ENCODE data around the gene PPP1R36. TPM values are rescaled to one million over a fixed set of nuclear protein-coding genes. Genes with fewer than 3 reads are reported as not detected.
"Not testable (repeated sequence)": the region's sequence is repeated elsewhere in the genome, so short reads cannot be mapped to it uniquely, and the experiment has no call there.

The PPP1R36 gene
- total RNA-seq, 3 donors from 2014 or later, result 1.8 to 10.4 (median 7.6) TPM

- no peaks in the 10 kb centered on the region for H3K4me1 ChIP-seq (ENCODE audit: low read depth)
- no peak for DNase-seq
- no peaks in the 10 kb centered on the region for H3K36me3 ChIP-seq (ENCODE audit: low read depth)
- intact Hi-C loops (cut with DNase I, micrococcal nuclease), result no loop called here
- H3K4me3 ChIP-seq, result no peak overlapping the region
- ATAC-seq, result no peak
- H3K9me3 ChIP-seq, result no peaks in the 10 kb centered on the region
- no peak for TF ChIP-seq CTCF (IDR thresholded peaks at IDR 0.05)
Measured at GRCh38 chr14:64566651-64567122, 16.9 kb downstream of the PPP1R36 start.

DNA sequence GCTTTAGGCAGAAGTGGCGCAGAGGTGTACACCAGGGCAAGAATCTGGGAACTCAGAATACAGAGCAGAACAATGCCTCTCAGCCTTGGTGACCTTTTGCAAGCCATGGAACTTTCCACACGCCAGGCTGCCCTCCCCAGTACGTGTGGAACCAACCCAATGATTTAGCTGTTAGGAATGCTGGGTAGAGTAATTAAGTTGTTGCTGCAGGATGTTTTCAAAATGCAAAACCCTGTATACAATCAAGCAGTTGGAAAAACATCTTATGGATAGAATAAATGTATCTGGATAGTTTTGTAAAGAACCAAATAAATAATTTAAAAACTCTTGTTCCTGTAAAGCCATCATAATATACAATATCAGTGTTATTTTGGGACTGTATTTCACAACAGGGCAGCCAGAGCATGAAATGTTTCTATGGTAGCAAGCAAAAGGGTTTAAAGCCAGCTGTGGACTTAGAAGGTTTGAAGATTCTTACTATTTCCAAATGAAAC lies 19.4 kb downstream of the PPP1R36 start:
- Histone ChIP-seq H3K4me3 (no peak overlapping the region), H3K36me3 (ENCODE audit: low read depth) (no peaks in the 10 kb centered on the region), H3K4me1 (ENCODE audit: low read depth) (no peaks in the 10 kb centered on the region), H3K9me3 (no peaks in the 10 kb centered on the region)
- DNase-seq (no peak), ATAC-seq (peak; percentile 49)
- intact Hi-C loops (cut with DNase I, micrococcal nuclease), result no loop called here
- no peak for TF ChIP-seq CTCF (IDR thresholded peaks at IDR 0.05)

DNA sequence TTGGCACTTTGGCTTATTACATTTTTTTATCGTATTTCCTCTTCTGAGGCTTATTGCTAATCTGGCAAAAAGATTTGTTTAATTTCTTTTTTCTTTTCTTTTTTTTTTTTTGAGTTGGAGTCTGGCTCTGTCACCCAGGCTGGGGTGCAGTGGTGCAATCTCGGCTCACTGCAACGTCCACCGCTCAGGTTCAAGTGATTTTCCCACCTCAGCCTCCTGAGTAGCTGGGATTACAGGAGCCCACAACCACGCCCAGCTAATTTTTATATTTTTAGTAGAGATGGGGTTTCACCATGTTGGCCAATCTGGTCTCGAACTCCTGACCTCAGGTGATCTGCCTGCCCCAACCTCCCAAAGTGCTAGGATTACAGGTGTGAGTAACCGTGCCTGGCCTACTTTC lies 19.9 kb downstream of the PPP1R36 start:
- intact Hi-C loops (cut with DNase I, micrococcal nuclease); H3K36me3 ChIP-seq (ENCODE audit: low read depth); H3K4me3 ChIP-seq; DNase-seq; H3K9me3 ChIP-seq; H3K4me1 ChIP-seq (ENCODE audit: low read depth); ATAC-seq: not testable (repeated sequence)

- no peaks in the 10 kb centered on the region for H3K4me1 ChIP-seq (ENCODE audit: low read depth)
- peak; percentile 44 for ATAC-seq
- no peak for DNase-seq
Measured at GRCh38 chr14:64572386-64573104, 22.8 kb downstream of the PPP1R36 start.

DNA sequence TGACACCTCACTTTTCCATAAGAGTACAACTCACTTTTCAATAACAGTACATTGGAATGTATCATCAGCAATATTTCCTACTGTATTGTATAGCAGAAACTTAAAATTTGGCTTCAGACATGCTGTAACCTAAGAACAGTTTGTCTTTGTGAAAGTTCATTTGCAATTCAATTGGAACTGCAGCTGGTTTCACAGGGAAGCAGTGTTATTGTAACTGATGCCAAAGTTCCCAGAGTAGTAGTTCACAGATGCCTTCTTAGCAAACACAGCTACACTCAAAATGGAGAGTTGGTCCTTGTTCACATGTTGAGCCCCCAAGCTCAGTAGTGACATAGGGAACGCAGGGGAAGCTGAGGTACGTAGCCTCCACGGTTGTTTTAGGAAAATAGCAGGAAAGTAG lies 23.3 kb downstream of the PPP1R36 start:
- intact Hi-C loops (cut with DNase I, micrococcal nuclease), result no loop called here

More at GRCh38 chr14:64572386-64573104, 22.8 kb downstream of the PPP1R36 start:
- Histone ChIP-seq H3K9me3 (no peaks in the 10 kb centered on the region), H3K4me3 (no peak overlapping the region), H3K36me3 (ENCODE audit: low read depth) (no peaks in the 10 kb centered on the region)
- no peak for TF ChIP-seq CTCF (IDR thresholded peaks at IDR 0.05)
- intact Hi-C loops (cut with DNase I, micrococcal nuclease), result no loop called here

More for the DNA sequence above, 23.3 kb downstream of the PPP1R36 start:
- no peak for TF ChIP-seq CTCF (IDR thresholded peaks at IDR 0.05)
- DNase-seq (no peak), ATAC-seq (no peak)
- Histone ChIP-seq H3K4me1 (ENCODE audit: low read depth) (no peaks in the 10 kb centered on the region), H3K36me3 (ENCODE audit: low read depth) (no peaks in the 10 kb centered on the region), H3K4me3 (no peak overlapping the region), H3K9me3 (no peaks in the 10 kb centered on the region)
